Stimulated activated CD4-positive, alpha-beta T cell treated with anti-CD3 and anti-CD28 coated beads, Interleukin-15, amount 100 ng/mL, for 1 hour (primary cell): ENCODE results near the gene CUL9.

Source experiments
- DNase-seq, 2 donors: peaks; one replicate each; pipeline ENCODE4 v3.0.0-alpha.2; 2020; ENCODE audit warnings: low read depth in 1 of 2, low spot score in 1 of 2

Gene CUL9

DNA sequence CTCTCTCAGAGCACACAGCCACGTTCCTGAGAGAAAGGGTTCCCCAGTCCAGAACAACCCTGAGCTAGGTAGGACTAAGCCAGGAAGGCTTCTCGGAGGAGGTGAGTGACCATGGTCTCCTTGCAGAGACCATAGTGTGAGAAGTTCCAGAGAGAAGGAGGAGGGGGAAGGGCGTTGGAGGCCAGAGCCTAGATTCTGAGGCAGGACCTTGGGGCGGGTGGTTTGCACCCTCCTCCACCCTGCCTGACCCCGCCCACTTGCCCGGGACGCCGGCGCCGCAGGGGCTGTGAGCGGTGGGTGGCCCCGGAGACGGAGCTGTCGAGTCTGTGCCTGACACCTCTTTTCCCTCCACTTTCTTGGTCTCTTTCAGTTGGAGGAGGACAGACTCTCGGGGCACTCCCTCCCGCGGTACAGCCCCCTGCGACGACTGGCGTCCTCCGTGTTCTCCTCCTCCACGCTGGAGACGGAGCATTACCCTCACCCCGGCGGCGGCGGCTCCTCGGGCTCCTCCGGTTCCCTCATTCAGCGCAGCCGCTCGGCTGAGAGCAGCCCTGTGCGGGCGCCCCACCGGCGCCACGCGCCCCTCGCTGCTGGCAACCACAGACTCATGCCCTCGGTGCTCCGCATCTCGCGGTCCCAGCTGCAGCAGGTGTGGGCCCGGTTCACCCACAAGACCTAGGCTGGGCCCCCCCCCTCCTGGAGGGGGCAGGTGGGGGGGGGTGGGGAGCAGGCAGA, 87.4 kb downstream of the CUL9 start:
- DNase-seq: peak in 1 of 2 donors; percentile 30

DNA sequence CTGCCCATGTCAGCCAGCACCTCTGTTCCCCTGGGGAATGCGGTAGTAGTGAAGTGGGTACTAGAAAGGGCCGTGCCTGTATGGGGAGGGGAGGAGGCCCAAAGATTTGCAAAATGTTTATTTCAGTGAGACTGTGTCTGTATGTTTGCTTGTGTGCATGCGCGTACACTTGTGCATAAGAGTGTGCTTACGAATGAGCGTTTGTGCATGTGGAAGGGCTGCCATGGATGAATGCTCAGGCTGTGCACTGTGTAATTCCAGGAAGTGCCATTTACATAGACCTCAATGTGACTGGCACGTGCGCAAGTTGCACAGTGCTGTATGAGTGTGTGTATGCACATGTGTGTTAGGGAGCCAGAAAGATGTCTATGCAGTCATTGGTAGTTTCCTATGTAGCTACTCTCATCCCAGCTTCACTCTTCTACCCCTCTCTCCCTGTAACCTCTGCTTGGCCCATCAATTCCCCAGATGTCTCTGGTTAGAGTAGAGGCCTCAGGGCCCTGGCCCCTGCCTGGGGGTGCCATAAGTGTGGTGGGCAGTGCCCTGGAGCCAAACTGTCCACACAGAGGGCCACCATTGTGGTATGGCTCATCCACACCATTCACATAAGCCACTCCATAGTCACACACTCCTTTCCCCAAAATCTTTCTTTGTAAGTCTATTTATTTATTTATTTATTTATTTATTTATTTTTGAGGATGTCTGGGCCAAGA, 89.3 kb downstream of the CUL9 start:
- DNase-seq: no peak

DNA sequence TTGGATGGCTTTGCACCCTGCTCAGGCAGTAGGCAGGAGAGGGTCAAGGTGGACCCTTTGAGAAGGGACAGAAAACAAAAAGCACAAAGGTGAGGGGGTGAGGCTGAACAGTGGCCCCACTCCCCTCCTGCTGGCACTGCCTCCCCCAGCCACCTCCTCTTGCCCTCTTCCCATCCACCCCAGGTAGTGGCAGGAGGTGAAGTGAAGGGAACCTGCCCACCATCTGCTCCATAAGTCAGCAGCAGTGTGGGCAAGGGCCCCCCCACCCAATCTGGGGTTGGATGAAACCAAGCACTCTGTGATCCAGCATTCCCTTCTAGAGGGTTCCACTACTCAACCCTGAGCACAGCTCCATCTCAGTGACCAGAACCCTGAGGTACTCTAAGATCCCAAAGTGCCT, 89.9 kb downstream of the CUL9 start:
- no peak for DNase-seq

DNA sequence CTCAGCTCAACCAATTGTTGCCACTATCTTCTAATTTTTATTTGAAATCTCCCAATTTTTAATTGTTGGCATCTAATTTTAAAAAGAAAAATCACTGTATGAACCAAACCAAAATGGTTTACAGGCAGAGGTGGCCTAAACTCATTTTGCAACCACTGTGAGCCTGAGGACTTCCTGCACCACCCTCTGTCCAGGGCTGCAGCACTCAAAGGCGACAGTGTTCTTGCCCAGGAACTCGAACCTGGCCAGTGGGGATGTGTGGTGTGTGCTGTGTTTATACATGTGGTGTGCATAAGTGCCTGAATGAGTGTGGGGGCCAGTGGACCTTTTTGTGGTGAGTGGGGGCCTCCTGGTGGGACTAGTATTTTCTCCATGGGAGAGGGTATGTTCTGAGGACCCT, 91.7 kb downstream of the CUL9 start:
- DNase-seq: no peak
